ENCODE measurements around the gene CACNA1I. TPM values are rescaled to one million over a fixed set of nuclear protein-coding genes. Genes with fewer than 3 reads are reported as not detected.

CACNA1I gene
- total and polyA plus RNA-seq, 2 donors (not counting 1 experiment from before 2014, with no cell fraction given), result under 0.01 to 0.01 TPM

DNA sequence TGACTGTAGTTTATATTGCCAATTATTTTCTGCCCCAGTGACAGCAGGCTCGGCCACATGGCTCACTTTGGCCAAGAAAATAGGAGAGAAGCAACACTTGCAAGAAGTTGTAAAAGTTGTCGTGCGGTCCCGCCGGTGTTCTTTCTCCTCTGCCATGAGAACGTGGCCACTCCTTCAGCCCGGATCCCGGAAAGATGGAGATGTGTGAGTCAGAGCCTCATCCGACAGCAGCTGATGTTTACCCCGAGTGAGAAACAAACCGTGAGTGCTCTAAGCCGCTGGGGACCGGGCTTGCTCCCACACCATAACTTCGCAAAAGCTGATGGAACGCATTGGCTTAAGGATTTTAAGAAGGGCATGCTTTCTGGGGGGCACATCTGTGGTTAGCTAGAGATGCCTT is 157.0 kb downstream of the CACNA1I start:
- no peaks in the 10 kb centered on the region for H4K20me1 ChIP-seq (ENCODE audit: control insufficient read depth, extremely low read depth, insufficient read depth, low read length)
- no peak overlapping the region for H3K27ac ChIP-seq (ENCODE audit: insufficient read depth, low read length)
- no peak overlapping the region for H3K4me3 ChIP-seq (replicated peaks in 1 of 4; ENCODE audit: control extremely low read depth in 1 of 4, insufficient read depth in 1 of 4, low read depth in 3 of 4, low read length in 4 of 4)
- H3K79me2 ChIP-seq (ENCODE audit: control insufficient read depth, insufficient read depth, low read length), result no peaks in the 10 kb centered on the region
- no peak overlapping the region for H3K9ac ChIP-seq (ENCODE audit: insufficient read depth, low read length)
- DNase-seq (ENCODE audit: low read depth in 2 of 2), result peak in 1 of 2 donors; percentile 31
- no peaks in the 10 kb centered on the region for H3K9me3 ChIP-seq (ENCODE audit: control insufficient read depth, insufficient read depth, low read depth, low read length)
- no peaks in the 10 kb centered on the region for H3K36me3 ChIP-seq (ENCODE audit: control insufficient read depth, insufficient read depth, low read length)
- no peak overlapping the region for H2AFZ ChIP-seq (ENCODE audit: low read length)
- H3K4me2 ChIP-seq (ENCODE audit: extremely low read depth, insufficient read depth, low read length), result no peak overlapping the region
- no peak for TF ChIP-seq EZH2 (IDR thresholded peaks at IDR 0.05; ENCODE audit: low read length, missing control alignments)
- TF ChIP-seq, protein P1, sequence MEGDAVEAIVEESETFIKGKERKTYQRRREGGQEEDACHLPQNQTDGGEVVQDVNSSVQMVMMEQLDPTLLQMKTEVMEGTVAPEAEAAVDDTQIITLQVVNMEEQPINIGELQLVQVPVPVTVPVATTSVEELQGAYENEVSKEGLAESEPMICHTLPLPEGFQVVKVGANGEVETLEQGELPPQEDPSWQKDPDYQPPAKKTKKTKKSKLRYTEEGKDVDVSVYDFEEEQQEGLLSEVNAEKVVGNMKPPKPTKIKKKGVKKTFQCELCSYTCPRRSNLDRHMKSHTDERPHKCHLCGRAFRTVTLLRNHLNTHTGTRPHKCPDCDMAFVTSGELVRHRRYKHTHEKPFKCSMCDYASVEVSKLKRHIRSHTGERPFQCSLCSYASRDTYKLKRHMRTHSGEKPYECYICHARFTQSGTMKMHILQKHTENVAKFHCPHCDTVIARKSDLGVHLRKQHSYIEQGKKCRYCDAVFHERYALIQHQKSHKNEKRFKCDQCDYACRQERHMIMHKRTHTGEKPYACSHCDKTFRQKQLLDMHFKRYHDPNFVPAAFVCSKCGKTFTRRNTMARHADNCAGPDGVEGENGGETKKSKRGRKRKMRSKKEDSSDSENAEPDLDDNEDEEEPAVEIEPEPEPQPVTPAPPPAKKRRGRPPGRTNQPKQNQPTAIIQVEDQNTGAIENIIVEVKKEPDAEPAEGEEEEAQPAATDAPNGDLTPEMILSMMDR (conservative IDR thresholded peaks at IDR 0.05 in 1 of 2, IDR thresholded peaks at IDR 0.05 in 1 of 2; ENCODE audit: low read depth in 1 of 2, low read length in 2 of 2), result no peak
- H3K4me1 ChIP-seq (ENCODE audit: control insufficient read depth, extremely low read depth, insufficient read depth, low read length), result no peaks in the 10 kb centered on the region
- H3K27me3 ChIP-seq (ENCODE audit: control insufficient read depth, insufficient read depth, low read length), result peaks cover 2% of the 10 kb centered on the region

DNA sequence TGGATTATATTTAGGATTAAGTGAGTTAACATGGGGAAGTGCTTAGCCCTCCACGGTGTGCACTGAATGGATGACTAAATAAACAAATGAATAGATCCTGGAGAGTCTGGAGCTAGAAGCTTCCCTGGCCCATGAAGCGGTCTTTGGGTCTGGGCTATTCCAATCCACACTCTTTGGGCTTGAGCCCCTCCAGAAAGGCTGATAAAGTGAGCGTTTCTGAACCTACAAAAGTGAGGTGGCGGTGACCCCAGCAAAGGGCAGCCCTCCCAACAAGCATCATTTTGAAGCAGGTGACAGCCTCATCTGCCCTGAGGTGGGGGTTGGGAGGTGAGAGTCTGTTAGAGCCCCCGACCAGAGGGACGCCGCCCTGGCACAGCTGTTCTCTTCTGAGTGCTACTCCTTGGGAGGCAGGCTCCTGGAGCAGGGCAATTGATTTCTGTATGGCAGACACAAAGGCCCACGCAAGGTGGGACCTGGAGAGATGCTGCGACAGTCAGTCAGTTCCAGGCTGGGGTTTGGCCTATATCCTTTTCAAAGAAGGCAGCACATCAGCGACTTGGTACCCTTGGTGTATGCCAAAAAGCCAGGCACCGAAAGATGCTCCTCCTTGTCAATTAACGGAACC is 157.8 kb downstream of the CACNA1I start:
- no peak overlapping the region for H3K9ac ChIP-seq (ENCODE audit: insufficient read depth, low read length)
- H3K79me2 ChIP-seq (ENCODE audit: control insufficient read depth, insufficient read depth, low read length), result no peaks in the 10 kb centered on the region
- no peaks in the 10 kb centered on the region for H3K4me1 ChIP-seq (ENCODE audit: control insufficient read depth, extremely low read depth, insufficient read depth, low read length)
- H3K9me3 ChIP-seq (ENCODE audit: control insufficient read depth, insufficient read depth, low read depth, low read length), result no peaks in the 10 kb centered on the region
- H3K4me3 ChIP-seq (replicated peaks in 1 of 4; ENCODE audit: control extremely low read depth in 1 of 4, insufficient read depth in 1 of 4, low read depth in 3 of 4, low read length in 4 of 4), result no peak overlapping the region
- peaks cover 2% of the 10 kb centered on the region for H3K27me3 ChIP-seq (ENCODE audit: control insufficient read depth, insufficient read depth, low read length)
- no peak for DNase-seq (ENCODE audit: low read depth in 2 of 2)
- TF ChIP-seq EZH2 (IDR thresholded peaks at IDR 0.05; ENCODE audit: low read length, missing control alignments), result no peak
- TF ChIP-seq, protein P1 (conservative IDR thresholded peaks at IDR 0.05 in 1 of 2, IDR thresholded peaks at IDR 0.05 in 1 of 2; ENCODE audit: low read depth in 1 of 2, low read length in 2 of 2), result no peak
- no peak overlapping the region for H3K4me2 ChIP-seq (ENCODE audit: extremely low read depth, insufficient read depth, low read length)
- H2AFZ ChIP-seq (ENCODE audit: low read length), result no peak overlapping the region
- no peak overlapping the region for H3K27ac ChIP-seq (ENCODE audit: insufficient read depth, low read length)
- H3K36me3 ChIP-seq (ENCODE audit: control insufficient read depth, insufficient read depth, low read length), result no peaks in the 10 kb centered on the region
- H4K20me1 ChIP-seq (ENCODE audit: control insufficient read depth, extremely low read depth, insufficient read depth, low read length), result no peaks in the 10 kb centered on the region

DNA sequence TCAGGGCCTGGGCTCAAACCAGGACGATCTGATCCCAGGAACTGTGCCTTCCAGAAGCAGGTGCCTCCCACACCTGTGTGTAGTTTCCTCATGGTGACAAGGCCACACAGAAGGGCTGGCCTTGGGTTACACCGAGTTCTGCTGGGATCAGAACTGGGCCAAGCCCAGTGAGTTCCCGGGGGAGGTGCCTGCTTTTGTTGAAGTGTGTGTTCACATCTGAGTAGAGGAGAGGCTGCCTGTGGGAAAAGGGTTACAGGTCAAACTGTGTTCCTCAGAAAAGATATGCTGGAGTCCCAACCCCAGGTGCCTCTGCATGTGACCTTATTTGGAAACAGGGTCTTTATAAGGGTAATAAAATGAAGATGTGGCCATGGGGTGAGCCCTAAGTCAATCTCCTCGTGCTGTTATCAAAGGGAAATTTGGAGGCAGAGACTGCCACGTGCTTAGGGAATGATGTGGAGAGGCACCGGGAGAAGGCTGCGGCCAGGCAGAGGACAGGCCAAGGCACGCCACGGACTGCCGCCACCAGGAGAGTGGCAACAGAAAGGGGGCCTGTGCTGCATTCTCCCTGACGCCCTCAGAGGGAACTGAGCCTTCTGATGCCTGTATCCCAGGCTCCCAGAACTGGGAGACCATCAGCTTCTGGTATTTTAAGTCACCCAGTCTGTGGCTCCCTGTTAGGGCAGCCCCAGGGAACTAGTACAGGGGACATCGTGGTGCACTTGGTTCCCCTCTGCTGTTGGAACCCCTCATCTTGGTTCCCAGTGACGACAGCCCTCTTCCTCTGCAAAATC is 158.8 kb downstream of the CACNA1I start:
- H3K4me2 ChIP-seq (ENCODE audit: extremely low read depth, insufficient read depth, low read length), result no peak overlapping the region
- no peaks in the 10 kb centered on the region for H3K9me3 ChIP-seq (ENCODE audit: control insufficient read depth, insufficient read depth, low read depth, low read length)
- H3K4me3 ChIP-seq (replicated peaks in 1 of 4; ENCODE audit: control extremely low read depth in 1 of 4, insufficient read depth in 1 of 4, low read depth in 3 of 4, low read length in 4 of 4), result no peak overlapping the region
- no peak for DNase-seq (ENCODE audit: low read depth in 2 of 2)
- H3K79me2 ChIP-seq (ENCODE audit: control insufficient read depth, insufficient read depth, low read length), result no peaks in the 10 kb centered on the region
- no peaks in the 10 kb centered on the region for H4K20me1 ChIP-seq (ENCODE audit: control insufficient read depth, extremely low read depth, insufficient read depth, low read length)
- peaks cover 2% of the 10 kb centered on the region for H3K27me3 ChIP-seq (ENCODE audit: control insufficient read depth, insufficient read depth, low read length)
- no peaks in the 10 kb centered on the region for H3K4me1 ChIP-seq (ENCODE audit: control insufficient read depth, extremely low read depth, insufficient read depth, low read length)
- no peak for TF ChIP-seq EZH2 (IDR thresholded peaks at IDR 0.05; ENCODE audit: low read length, missing control alignments)
- TF ChIP-seq, protein P1 (conservative IDR thresholded peaks at IDR 0.05 in 1 of 2, IDR thresholded peaks at IDR 0.05 in 1 of 2; ENCODE audit: low read depth in 1 of 2, low read length in 2 of 2), result no peak
- H3K36me3 ChIP-seq (ENCODE audit: control insufficient read depth, insufficient read depth, low read length), result no peaks in the 10 kb centered on the region
- no peak overlapping the region for H3K27ac ChIP-seq (ENCODE audit: insufficient read depth, low read length)
- no peak overlapping the region for H3K9ac ChIP-seq (ENCODE audit: insufficient read depth, low read length)
- no peak overlapping the region for H2AFZ ChIP-seq (ENCODE audit: low read length)
